A549 (cell line): ENCODE data around the gene BTBD6. TPM values are rescaled to one million over a fixed set of nuclear protein-coding genes. Genes with fewer than 3 reads are reported as not detected.

Source experiments
- ATAC-seq, 2 experiments: fragments of 200-7000 bp in 1 of 2; fragments of >200 bp in 1 of 2; cut with Nextera tagmentation in 1 of 2; cut with Tn5 transposase in 1 of 2; 3 replicates each; pipeline versions ENCODE4 v1.8.0 to v1.9.1; 2018 to 2020; ENCODE audit warnings: mild to moderate bottlenecking in 1 of 2, moderate library complexity in 1 of 2
- CTCF ChIA-PET: fragments of 300-600 bp; sonication (Branson Sonifier 250); formaldehyde crosslinking; extraction: SDS; loops from one replicate; lab custom pipeline; 2021; ENCODE audit warnings: antibody characterized with exemption, inconsistent platforms; lab: Yijun Ruan, JAX
- POLR2A ChIA-PET: fragments of 350-600 bp; formaldehyde crosslinking; extraction: SDS; loops from one replicate; lab custom pipeline; 2021; ENCODE audit warnings: antibody characterized with exemption, inconsistent platforms; lab: Yijun Ruan, JAX
- DNase-seq, 2 experiments: peaks; one replicate each; pipeline versions ENCODE4 v3.0.0 to v3.0.0-alpha.2; 2011 to 2016; ENCODE audit warnings: low read depth in 1 of 2, low spot score in 1 of 2
- FAIRE-seq: peaks from 2 replicates; lab custom pipeline; 2011; peaks lifted over from hg19 to GRCh38; lab: Jason Lieb, UNC
- H3K27ac ChIP-seq, 2 experiments: fragments of >200 bp; sonication (Bioruptor Twin); formaldehyde crosslinking; 3 replicates each; pipeline ENCODE4 v1.5.1; 2016 to 2017
- H3K4me1 ChIP-seq: fragments of >200 bp; sonication (Bioruptor Twin); formaldehyde crosslinking; 3 replicates; pipeline ENCODE4 v1.6.1; 2016
- H3K4me2 ChIP-seq: fragments of >200 bp; sonication (Bioruptor Twin); formaldehyde crosslinking; 3 replicates; pipeline ENCODE4 v1.6.1; 2016
- H3K4me3 ChIP-seq: fragments of >200 bp; sonication (Bioruptor Twin); formaldehyde crosslinking; 3 replicates; pipeline ENCODE4 v1.5.1; 2016
- H3K9me3 ChIP-seq: fragments of >200 bp; sonication (Bioruptor Twin); formaldehyde crosslinking; 3 replicates; pipeline ENCODE4 v1.6.1; 2016
- ATOH8 ChIP-seq: fragments of 250-450 bp; sonication (Bioruptor Pico); IDR thresholded peaks from 2 replicates; pipeline ENCODE4 v1.5.0; 2020; ENCODE audit warnings: low read depth, mild to moderate bottlenecking, moderate library complexity
- BCL3 ChIP-seq: fragments of >200 bp; sonication (Bioruptor Twin); formaldehyde crosslinking; IDR thresholded peaks from 3 replicates; pipeline ENCODE4 v1.6.1; 2016
- CBX2 ChIP-seq: fragments of 200-600 bp; sonication (generic); IDR thresholded peaks from 2 replicates; pipeline ENCODE4 v1.6.1; 2016; ENCODE audit warnings: low read depth, mild to moderate bottlenecking, borderline replicate concordance
- ELK1 ChIP-seq: fragments of 150-350 bp; IDR thresholded peaks from 2 replicates; pipeline ENCODE4 v1.6.1; 2014; ENCODE audit warnings: low read depth, mild to moderate bottlenecking, low read length
- ESRRA ChIP-seq: fragments of 150-350 bp; IDR thresholded peaks from 2 replicates; pipeline ENCODE4 v1.6.1; 2014; ENCODE audit warnings: mild to moderate bottlenecking, low read length, borderline replicate concordance
- GATA3 ChIP-seq: IDR thresholded peaks from 2 replicates; pipeline ENCODE4 v1.6.1; 2012; ENCODE audit warnings: borderline replicate concordance
- HMGXB4 ChIP-seq: fragments of 250-450 bp; sonication (Bioruptor Pico); IDR thresholded peaks from 2 replicates; pipeline ENCODE4 v1.5.0; 2021; ENCODE audit warnings: mild to moderate bottlenecking, moderate library complexity, borderline replicate concordance
- JUN ChIP-seq, 2 experiments: fragments of >200 bp; sonication (Bioruptor Twin); formaldehyde crosslinking; IDR thresholded peaks; 2 replicates in 1 of 2; 3 replicates in 1 of 2; pipeline ENCODE4 v1.6.1; 2016 to 2017
- MAFK ChIP-seq: fragments of 450-650 bp; IDR thresholded peaks from 2 replicates; pipeline ENCODE4 v1.6.1; 2014; ENCODE audit not compliant: partially characterized antibody
- MYC ChIP-seq: IDR thresholded peaks from 2 replicates; pipeline ENCODE4 v1.6.1; 2012; ENCODE audit warnings: mild to moderate bottlenecking, inconsistent platforms, low read length, improper control_type of control experiment, borderline replicate concordance
- NPAS2 ChIP-seq: fragments of 250-450 bp; sonication (Bioruptor Pico); IDR thresholded peaks from 2 replicates; pipeline ENCODE4 v1.8.0; 2022; ENCODE audit warnings: mild to moderate bottlenecking, moderate library complexity, borderline replicate concordance
- POLR2A ChIP-seq: IDR thresholded peaks from 2 replicates; pipeline ENCODE4 v1.6.1; 2012; ENCODE audit warnings: mild to moderate bottlenecking, low read length
- RAD21 ChIP-seq, 2 experiments: fragments of >200 bp in 1 of 2; sonication (Bioruptor Twin) in 1 of 2; formaldehyde crosslinking in 1 of 2; IDR thresholded peaks in 1 of 2; conservative IDR thresholded peaks in 1 of 2; 2 replicates in 1 of 2; 3 replicates in 1 of 2; pipeline ENCODE4 v1.6.1; 2012 to 2018; ENCODE audit warnings: inconsistent platforms in 1 of 2
- SMC3 ChIP-seq: fragments of >200 bp; sonication (Bioruptor Twin); formaldehyde crosslinking; IDR thresholded peaks from 3 replicates; pipeline ENCODE4 v1.6.1; 2018; ENCODE audit warnings: inconsistent platforms
- WGBS: methylation state at CpG from one replicate; pipeline ENCODE4 v1.1.6; 2017; ENCODE audit errors: missing lambda C conversion rate; 5-methylcytosine and 5-hydroxymethylcytosine counted together
- polyA plus RNA-seq, 4 experiments: library from polyadenylated mRNA; depleted of rRNA in 3 of 4; stranded (reverse); fragments of >200 nt; fragmentation: RNase III in 1 of 4; extraction: RNeasy Plus Mini Kit Qiagen cat#74134 plus additional on column Dnase treatment in 1 of 4; gene quantifications; 2 replicates in 3 of 4; 3 replicates in 1 of 4; pipeline ENCODE4 v1.2.3, GENCODE V29; 2011 to 2017
- TF ChIP-seq, protein P1 (sequence below): IDR thresholded peaks from 2 replicates; pipeline ENCODE4 v1.6.1; 2012

Gene BTBD6
- polyA plus RNA-seq, 2 of the 4 experiments (the other 2 are of a cell fraction), result 16.1 to 33.6 TPM

DNA sequence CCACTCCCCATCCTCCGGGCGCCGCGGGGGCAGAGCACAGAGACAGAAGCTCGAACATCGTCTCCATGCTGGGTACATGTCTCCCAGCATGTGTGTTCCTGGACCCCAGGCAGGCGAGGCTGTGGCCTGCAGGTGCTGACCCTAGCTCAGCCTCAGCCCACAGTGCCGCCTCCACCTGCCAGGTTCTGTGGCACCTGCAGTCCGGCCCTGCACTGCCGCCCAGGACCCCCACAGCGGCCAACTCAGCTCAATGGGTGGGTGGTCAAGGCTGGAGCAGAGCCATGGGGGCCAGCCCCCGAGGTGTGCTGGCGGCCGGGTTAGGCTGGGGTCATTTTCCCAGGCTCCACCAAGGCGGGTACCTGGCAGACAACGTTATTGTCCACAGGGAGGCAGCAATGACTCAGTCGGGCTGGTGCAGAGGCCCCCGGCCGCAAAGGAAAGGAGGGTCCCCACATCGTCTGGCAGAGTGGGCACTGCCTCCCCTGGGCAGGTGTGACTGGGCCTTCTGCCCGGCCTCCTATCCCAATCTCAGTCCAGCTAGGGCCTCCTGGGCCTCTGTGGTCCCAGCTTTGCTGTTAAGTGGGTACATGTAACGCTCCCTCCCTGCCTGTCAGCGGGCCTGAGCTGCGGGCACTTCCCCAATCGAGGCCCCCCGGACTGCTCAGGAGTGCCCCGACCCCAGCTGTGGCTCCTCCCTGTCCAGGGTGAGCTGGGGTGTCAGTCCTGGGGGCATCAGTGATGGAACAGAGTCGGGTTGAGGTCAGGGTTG lies 47.0 kb upstream of the BTBD6 start:
- peaks cover 39% of the 10 kb centered on the region for H3K4me1 ChIP-seq
- 77% methylated on average over 14 of the region's 28 CpGs for WGBS

GRCh38 chr14:105201925-105202513 lies 46.3 kb upstream of the BTBD6 start:
- FAIRE-seq, result no peak
- Histone ChIP-seq H3K9me3 (no peaks in the 10 kb centered on the region), H3K4me3 (no peak overlapping the region), H3K4me1 (peaks cover 43% of the 10 kb centered on the region), H3K4me2 (no peak overlapping the region), H3K27ac (no peak overlapping the region)
- TF ChIP-seq NPAS2 (CRISPR knock-in tag), result no peak
- no peak for TF ChIP-seq ESRRA
- TF ChIP-seq CBX2, result no peak
- no peak for TF ChIP-seq POLR2A
- no peak for TF ChIP-seq JUN (IDR thresholded peaks at IDR 0.05)
- TF ChIP-seq MAFK, result no peak
- TF ChIP-seq HMGXB4 (CRISPR knock-in tag), result no peak
- TF ChIP-seq BCL3, result no peak
- ATAC-seq, result peak in 1 of 2 experiments; percentile 1; a peak in 3 of 6 replicates
- 88% methylated on average over 14 of the region's 20 CpGs for WGBS
- ChIA-PET POLR2A (no interaction called here), CTCF (interaction anchor here (0.6 to 4.8 kb wide), 16 partner anchors 11 to 326 kb away, joined by 3 to 25 read pairs (median 4); no protein-coding TSS in a partner anchor)
- DNase-seq, result no peak

More for the DNA sequence above, 47.0 kb upstream of the BTBD6 start:
- CTCF ChIA-PET, result interaction anchor here (0.6 to 4.8 kb wide), 20 partner anchors 11 to 327 kb away, joined by 3 to 25 read pairs (median 4); no protein-coding TSS in a partner anchor
- no peak overlapping the region for H3K4me2 ChIP-seq
- DNase-seq (no peak), ATAC-seq (no peak), FAIRE-seq (no peak)
- H3K27ac ChIP-seq, result no peak overlapping the region
- H3K9me3 ChIP-seq, result no peaks in the 10 kb centered on the region
- TF ChIP-seq RAD21 (conservative IDR thresholded peaks at IDR 0.05 in 1 of 2, IDR thresholded peaks at IDR 0.05 in 1 of 2) (peak; percentile 17 to 37; a peak in 3 of 5 replicates), SMC3 (0 out of 3 replicates have a peak, but pooled peaks have one; percentile 27), GATA3 (no peak), ELK1 (no peak), HMGXB4 (CRISPR knock-in tag) (no peak), MYC (no peak), ATOH8 (CRISPR knock-in tag) (no peak)
- TF ChIP-seq, protein P1, sequence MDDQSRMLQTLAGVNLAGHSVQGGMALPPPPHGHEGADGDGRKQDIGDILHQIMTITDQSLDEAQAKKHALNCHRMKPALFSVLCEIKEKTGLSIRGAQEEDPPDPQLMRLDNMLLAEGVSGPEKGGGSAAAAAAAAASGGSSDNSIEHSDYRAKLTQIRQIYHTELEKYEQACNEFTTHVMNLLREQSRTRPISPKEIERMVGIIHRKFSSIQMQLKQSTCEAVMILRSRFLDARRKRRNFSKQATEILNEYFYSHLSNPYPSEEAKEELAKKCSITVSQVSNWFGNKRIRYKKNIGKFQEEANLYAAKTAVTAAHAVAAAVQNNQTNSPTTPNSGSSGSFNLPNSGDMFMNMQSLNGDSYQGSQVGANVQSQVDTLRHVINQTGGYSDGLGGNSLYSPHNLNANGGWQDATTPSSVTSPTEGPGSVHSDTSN, result no peak
- H3K4me3 ChIP-seq, result no peak overlapping the region
- POLR2A ChIA-PET, result no interaction called here
